Activated naive CD8-positive, alpha-beta T cell treated with anti-CD3 and anti-CD28 coated beads, Interleukin-2, amount 10 ng/mL, durations not matched to agents 7 days and 5 days (primary cell): ENCODE results near the gene POMP. TPM values are rescaled to one million over a fixed set of nuclear protein-coding genes. Genes with fewer than 3 reads are reported as not detected.

Experiments used
- ATAC-seq: fragments of 150-1000 bp; cut with Tn5 transposase; one replicate; pipeline ENCODE4 v1.10.0; 2021; ENCODE audit warnings: low read depth, moderate library complexity
- POLR2A ChIA-PET: fragments of 350-600 bp; sonication (Branson Sonifier 250); formaldehyde crosslinking; loops from one replicate; lab custom pipeline; 2021; ENCODE audit warnings: antibody characterized with exemption; lab: Charles Lee
- DNase-seq: peaks from one replicate; pipeline ENCODE4 v3.0.0; 2021
- H3K27ac Mint-ChIP-seq: one replicate; pipeline ENCODE4 v1.8.0; 2022; ENCODE audit warnings: mild to moderate bottlenecking, mixed read lengths
- H3K27me3 Mint-ChIP-seq: one replicate; pipeline ENCODE4 v1.8.0; 2022; ENCODE audit warnings: mild to moderate bottlenecking, moderate library complexity, mixed read lengths
- H3K36me3 Mint-ChIP-seq: one replicate; pipeline ENCODE4 v1.8.0; 2021; ENCODE audit warnings: mild to moderate bottlenecking, mixed read lengths
- H3K4me1 Mint-ChIP-seq: one replicate; pipeline ENCODE4 v1.8.0; 2021; ENCODE audit warnings: mixed read lengths
- H3K4me3 Mint-ChIP-seq: one replicate; pipeline ENCODE4 v1.8.0; 2022; ENCODE audit warnings: mild to moderate bottlenecking, moderate library complexity, mixed read lengths
- H3K9me3 Mint-ChIP-seq: one replicate; pipeline ENCODE4 v1.8.0; 2021; ENCODE audit warnings: mixed read lengths
- total RNA-seq, 2 experiments: library from RNA; stranded (reverse); gene quantifications; one replicate each; pipeline ENCODE4 v1.2.3, GENCODE V29; 2021

POMP gene
- total RNA-seq, 2 experiments from 2014 or later: 55.4 to 59.3 TPM

DNA sequence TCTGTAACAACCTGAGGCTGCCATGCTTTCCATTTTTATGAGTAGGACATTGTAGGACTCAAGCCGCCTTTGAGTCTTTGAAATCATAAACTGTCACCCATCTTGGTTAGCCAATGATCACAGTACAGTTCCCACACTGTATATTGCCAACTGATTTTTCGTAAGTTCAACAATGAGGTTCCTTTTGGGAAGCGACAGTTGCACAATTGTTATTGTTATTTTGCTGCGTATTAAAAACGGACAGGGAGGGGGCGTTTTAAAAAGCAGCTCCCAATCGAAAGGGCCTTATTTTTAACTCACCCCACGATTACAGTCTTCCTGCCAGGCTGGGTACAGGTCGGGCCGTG lies 59.2 kb downstream of the POMP start:
- no peak for DNase-seq
- Mint-ChIP-seq H3K4me1 (peaks cover 20% of the 10 kb centered on the region), H3K9me3 (no peaks in the 10 kb centered on the region), H3K4me3 (peak overlapping the region; percentile 87), H3K27ac (peak overlapping the region; percentile 91), H3K27me3 (peaks cover 2% of the 10 kb centered on the region), H3K36me3 (peaks cover 10% of the 10 kb centered on the region)
- POLR2A ChIA-PET: interaction anchor here (2.0 kb wide), 1 partner anchor 59 kb away, joined by 11 read pairs; the partner anchor contains the start of gene POMP
- no peak for ATAC-seq

DNA sequence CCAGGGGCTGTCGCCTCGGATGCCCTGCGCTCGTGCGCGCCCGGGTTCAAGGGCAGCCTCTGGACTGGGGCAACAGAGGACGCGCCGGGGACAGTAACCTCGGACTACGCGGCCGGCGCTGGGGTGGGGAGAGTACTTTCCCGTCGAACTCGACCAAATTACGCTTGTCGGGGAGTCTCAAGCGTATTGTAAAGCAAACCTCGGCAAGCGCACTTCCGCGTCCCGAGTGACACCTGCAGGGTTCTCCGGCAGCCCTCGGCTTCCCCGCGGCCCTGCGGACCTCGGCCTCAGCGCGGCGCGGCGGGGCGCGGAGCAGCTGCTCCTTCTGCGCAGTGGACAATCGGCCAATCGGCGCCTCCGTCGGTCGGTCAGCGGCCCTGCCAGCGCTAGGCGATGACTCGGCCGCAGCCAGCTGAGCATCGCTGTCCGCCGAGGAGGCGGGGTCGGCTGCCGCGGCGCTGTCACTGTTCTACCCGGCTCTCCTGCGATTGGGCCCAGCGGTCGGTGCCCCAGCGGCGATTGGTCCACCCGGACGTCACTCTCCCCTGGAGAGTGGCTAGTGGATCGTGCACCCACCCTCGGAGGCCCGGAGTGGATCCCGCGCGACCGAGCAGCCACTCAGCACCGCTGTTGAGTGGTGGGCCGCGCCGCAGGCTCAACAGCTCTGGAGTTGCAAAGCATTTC lies 59.8 kb downstream of the POMP start, which contains the start of gene SLC46A3:
Gene SLC46A3, minus strand, starts transcription at position 428 of the 684 bp plus-strand sequence. CDS start 972 bp downstream, outside the sequence.
- no peaks in the 10 kb centered on the region for H3K9me3 Mint-ChIP-seq
- peaks cover 8% of the 10 kb centered on the region for H3K36me3 Mint-ChIP-seq
- H3K4me1 Mint-ChIP-seq: peaks cover 20% of the 10 kb centered on the region
- peak within 1 kb of the TSS; percentile 87 for H3K4me3 Mint-ChIP-seq
- peaks cover 5% of the 10 kb centered on the region for H3K27me3 Mint-ChIP-seq
- DNase-seq (peak; percentile 96), ATAC-seq (peak; percentile 100)
- POLR2A ChIA-PET: interaction anchor here (2.0 kb wide), 1 partner anchor 60 kb away, joined by 11 read pairs; the partner anchor contains the start of gene POMP
- H3K27ac Mint-ChIP-seq: peak within 1 kb of the TSS; percentile 91

DNA sequence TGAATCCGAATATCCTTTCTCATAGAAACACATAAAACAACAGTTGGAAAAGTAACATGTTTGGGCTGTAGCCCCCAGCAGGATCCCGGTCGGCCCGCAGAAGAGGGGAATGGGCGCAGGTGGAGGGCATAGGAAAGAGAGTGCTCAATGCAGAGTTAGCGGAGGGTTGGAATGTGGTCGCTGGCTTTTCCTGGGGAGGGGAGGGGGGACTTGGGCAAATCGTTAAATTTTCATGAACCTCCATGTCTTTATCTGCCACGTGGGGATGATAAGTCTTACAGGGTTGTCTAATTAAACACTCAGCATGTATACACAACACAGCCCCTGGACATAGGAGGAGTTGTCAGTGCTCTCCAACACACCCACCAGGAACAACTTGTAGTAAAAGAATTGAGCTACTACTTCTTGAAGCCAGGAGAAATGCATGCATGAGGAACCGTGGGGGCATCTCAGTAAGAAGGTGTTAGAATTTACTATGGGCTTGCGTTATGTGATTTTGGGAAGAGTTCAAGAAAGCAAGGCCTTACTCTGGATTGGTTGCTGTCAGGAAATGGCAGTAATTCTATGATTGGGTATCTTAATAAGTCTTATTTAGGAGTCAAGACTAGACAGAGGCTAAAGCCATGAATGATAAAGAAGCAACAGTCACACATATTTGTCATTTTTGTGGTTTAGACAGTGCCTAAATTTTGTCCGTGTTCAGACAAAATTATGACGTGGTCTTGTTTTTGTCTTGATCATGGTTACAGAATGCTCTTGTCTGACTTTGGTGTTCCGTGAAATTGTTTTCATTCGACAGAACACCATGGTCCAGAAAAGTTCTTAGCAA lies 60.5 kb downstream of the POMP start:
- peaks cover 20% of the 10 kb centered on the region for H3K4me1 Mint-ChIP-seq
- ATAC-seq (no peak), DNase-seq (no peak)
- peaks cover 8% of the 10 kb centered on the region for H3K36me3 Mint-ChIP-seq
- H3K9me3 Mint-ChIP-seq: no peaks in the 10 kb centered on the region
- peak overlapping the region; percentile 87 for H3K4me3 Mint-ChIP-seq
- POLR2A ChIA-PET: interaction anchor here (0.7 to 2.0 kb wide), 2 partner anchors 60 to 227 kb away, joined by 3 to 11 read pairs; partner anchors contain the start of gene POMP
- H3K27ac Mint-ChIP-seq: peak overlapping the region; percentile 91
- H3K27me3 Mint-ChIP-seq: peaks cover 5% of the 10 kb centered on the region

DNA sequence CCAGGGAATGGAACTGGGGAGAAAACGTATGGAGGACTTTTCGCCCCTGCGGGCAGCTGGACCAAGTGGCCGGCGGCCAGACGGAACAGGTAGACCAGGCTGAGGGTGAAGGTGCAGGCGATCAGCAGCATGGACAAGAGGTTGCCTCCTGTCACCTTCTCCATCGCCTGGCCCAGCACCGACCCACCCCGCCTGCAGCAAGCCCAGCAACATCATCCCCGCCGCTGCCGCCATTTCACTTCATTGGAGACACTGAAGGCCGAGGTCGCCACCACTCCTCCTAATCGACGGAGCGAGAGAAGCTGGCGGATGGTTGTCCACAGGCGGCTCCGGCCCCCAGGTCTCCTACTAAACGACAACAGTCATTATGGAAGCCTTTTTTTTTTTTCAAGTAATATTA lies 64.9 kb downstream of the POMP start:
- peaks cover 6% of the 10 kb centered on the region for H3K4me1 Mint-ChIP-seq
- no peak for DNase-seq
- no peaks in the 10 kb centered on the region for H3K36me3 Mint-ChIP-seq
- H3K27me3 Mint-ChIP-seq: peaks cover 21% of the 10 kb centered on the region
- no peaks in the 10 kb centered on the region for H3K9me3 Mint-ChIP-seq
- H3K4me3 Mint-ChIP-seq: no peak overlapping the region
- POLR2A ChIA-PET: no interaction called here
- ATAC-seq: no peak
- H3K27ac Mint-ChIP-seq: no peak overlapping the region

DNA sequence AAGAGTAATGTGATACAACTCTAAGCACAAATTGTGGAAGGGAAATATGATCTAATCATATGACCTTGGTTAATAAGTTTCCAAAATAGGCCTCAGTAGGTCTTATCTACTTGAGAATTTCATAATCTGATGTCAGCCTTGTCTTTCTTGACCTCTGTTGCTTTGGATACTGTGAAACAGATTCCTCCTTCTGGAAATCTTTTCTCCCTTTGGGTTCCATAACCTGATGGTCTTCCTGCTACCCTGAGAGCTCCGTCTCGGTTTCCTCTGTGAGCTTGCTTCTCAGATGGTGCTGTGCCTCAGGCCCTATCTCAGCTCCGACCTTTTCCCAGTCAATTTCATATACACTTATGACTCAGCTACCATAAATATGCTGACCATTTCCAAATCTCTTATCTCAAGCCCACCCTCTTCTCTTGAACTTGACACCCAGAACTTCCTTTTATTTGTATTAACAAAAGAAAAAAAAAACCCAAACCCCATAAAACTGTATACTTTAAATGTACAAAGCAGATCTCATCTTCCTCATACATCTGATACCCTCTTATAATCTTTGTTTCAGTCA lies 66.2 kb downstream of the POMP start:
- POLR2A ChIA-PET: no interaction called here
- H3K4me1 Mint-ChIP-seq: no peaks in the 10 kb centered on the region
- peaks cover 21% of the 10 kb centered on the region for H3K27me3 Mint-ChIP-seq
- no peak overlapping the region for H3K27ac Mint-ChIP-seq
- DNase-seq (no peak), ATAC-seq (no peak)
- no peak overlapping the region for H3K4me3 Mint-ChIP-seq
- no peaks in the 10 kb centered on the region for H3K36me3 Mint-ChIP-seq
- H3K9me3 Mint-ChIP-seq: no peaks in the 10 kb centered on the region

Other genes starting within 250 kb of the POMP start
- 1 to 10 TPM in 1 of 2 experiments, under 1 TPM in 1; 0.51 to 1.1 TPM for gene FLT1, start 164.0 kb upstream of the POMP start, total RNA-seq
- gene SLC46A3, start 59.8 kb downstream of the POMP start, total RNA-seq: 10 to 100 TPM; 14.2 to 16.7 TPM
- gene MTUS2, start 161.2 kb downstream of the POMP start, total RNA-seq: not detected